ENCODE data around the gene ARL13A. TPM values are rescaled to one million over a fixed set of nuclear protein-coding genes. Genes with fewer than 3 reads are reported as not detected.

The ARL13A gene
- total RNA-seq, 4 donors from 2014 or later: not detected

- DNase-seq (ENCODE audit: low spot score in 2 of 2): no peak
- 88 to 100% methylated on average over 1 of the region's 1 CpG for WGBS, 2 donors
- intact Hi-C loops (cut with DNase I; ENCODE audit: low total_unique reads): no loop called here
- TF ChIP-seq CTCF (IDR thresholded peaks at IDR 0.05) (no peak), POLR2A (IDR thresholded peaks at IDR 0.05) (no peak)
- H3K4me3 ChIP-seq (ENCODE audit: low read depth, poor library complexity, severe bottlenecking): no peak overlapping the region
Observed at GRCh38 chrX:101028562-101028961, 59.1 kb downstream of the ARL13A start.

- WGBS, 2 donors: 92 to 100% methylated on average over 1 of the region's 1 CpG
- H3K4me3 ChIP-seq (ENCODE audit: low read depth, poor library complexity, severe bottlenecking): no peak overlapping the region
Observed at GRCh38 chrX:101029665-101030064, 60.2 kb downstream of the ARL13A start.

GRCh38 chrX:101037231-101037630, 67.7 kb downstream of the ARL13A start:
- TF ChIP-seq CTCF (IDR thresholded peaks at IDR 0.05) (no peak), POLR2A (IDR thresholded peaks at IDR 0.05) (no peak)
- intact Hi-C loops (cut with DNase I; ENCODE audit: low total_unique reads): no loop called here
- DNase-seq (ENCODE audit: low spot score in 2 of 2): no peak
- H3K4me3 ChIP-seq (ENCODE audit: low read depth, poor library complexity, severe bottlenecking): no peak overlapping the region

More at GRCh38 chrX:101029665-101030064, 60.2 kb downstream of the ARL13A start:
- no peak for DNase-seq (ENCODE audit: low spot score in 2 of 2)
- intact Hi-C loops (cut with DNase I; ENCODE audit: low total_unique reads): no loop called here
- TF ChIP-seq POLR2A (IDR thresholded peaks at IDR 0.05) (no peak), CTCF (IDR thresholded peaks at IDR 0.05) (no peak)

- TF ChIP-seq CTCF (IDR thresholded peaks at IDR 0.05): no peak
- no peak for TF ChIP-seq POLR2A (IDR thresholded peaks at IDR 0.05)
- no peak overlapping the region for H3K4me3 ChIP-seq (ENCODE audit: low read depth, poor library complexity, severe bottlenecking)
- 78 to 79% methylated on average over 4 of the region's 4 CpGs for WGBS, 2 donors
- intact Hi-C loops (cut with DNase I; ENCODE audit: low total_unique reads): no loop called here
- DNase-seq (ENCODE audit: low spot score in 2 of 2): no peak
Observed at GRCh38 chrX:101040197-101040596, 70.7 kb downstream of the ARL13A start.

Other genes starting within 250 kb of the ARL13A start
- gene SYTL4, start 237.6 kb upstream of the ARL13A start, total RNA-seq: 1 to 10 TPM; 1.7 to 6.4 (median 4.0) TPM
- 10 to 100 TPM in 3 of 4 donors, 1 to 10 TPM in 1; 8.0 to 10.9 (median 10.6) TPM for gene CSTF2, start 149.3 kb upstream of the ARL13A start, total RNA-seq
- gene NOX1, start 95.3 kb upstream of the ARL13A start, total RNA-seq: 1 to 10 TPM in 1 of 4 donors, under 1 TPM in 1, not detected in 2; 0.84 to 1.9 TPM
- 10 to 100 TPM; 37.9 to 68.9 (median 51.3) TPM for gene XKRX, start 40.8 kb upstream of the ARL13A start, total RNA-seq
- 10 to 100 TPM; 12.5 to 23.7 (median 14.6) TPM for gene TRMT2B, start 82.4 kb downstream of the ARL13A start, total RNA-seq
- under 1 TPM in 3 of 4 donors, not detected in 1; 0.10 to 0.45 (median 0.17) TPM for gene TMEM35A, start 109.2 kb downstream of the ARL13A start, total RNA-seq
- 1 to 10 TPM in 1 of 4 donors, under 1 TPM in 3; 0.29 to 2.1 (median 0.54) TPM for gene CENPI, start 128.5 kb downstream of the ARL13A start, total RNA-seq